GM21360 (cell line): ENCODE measurements around the gene ASPSCR1.

Source experiments
- ATAC-seq: cut with Tn5 transposase; IDR thresholded peaks from one replicate; pipeline ENCODE4 v1.9.1; 2021; ENCODE audit warnings: mild to moderate bottlenecking, moderate library complexity; ENCODE audit not compliant: unreplicated experiment

ASPSCR1 gene

DNA sequence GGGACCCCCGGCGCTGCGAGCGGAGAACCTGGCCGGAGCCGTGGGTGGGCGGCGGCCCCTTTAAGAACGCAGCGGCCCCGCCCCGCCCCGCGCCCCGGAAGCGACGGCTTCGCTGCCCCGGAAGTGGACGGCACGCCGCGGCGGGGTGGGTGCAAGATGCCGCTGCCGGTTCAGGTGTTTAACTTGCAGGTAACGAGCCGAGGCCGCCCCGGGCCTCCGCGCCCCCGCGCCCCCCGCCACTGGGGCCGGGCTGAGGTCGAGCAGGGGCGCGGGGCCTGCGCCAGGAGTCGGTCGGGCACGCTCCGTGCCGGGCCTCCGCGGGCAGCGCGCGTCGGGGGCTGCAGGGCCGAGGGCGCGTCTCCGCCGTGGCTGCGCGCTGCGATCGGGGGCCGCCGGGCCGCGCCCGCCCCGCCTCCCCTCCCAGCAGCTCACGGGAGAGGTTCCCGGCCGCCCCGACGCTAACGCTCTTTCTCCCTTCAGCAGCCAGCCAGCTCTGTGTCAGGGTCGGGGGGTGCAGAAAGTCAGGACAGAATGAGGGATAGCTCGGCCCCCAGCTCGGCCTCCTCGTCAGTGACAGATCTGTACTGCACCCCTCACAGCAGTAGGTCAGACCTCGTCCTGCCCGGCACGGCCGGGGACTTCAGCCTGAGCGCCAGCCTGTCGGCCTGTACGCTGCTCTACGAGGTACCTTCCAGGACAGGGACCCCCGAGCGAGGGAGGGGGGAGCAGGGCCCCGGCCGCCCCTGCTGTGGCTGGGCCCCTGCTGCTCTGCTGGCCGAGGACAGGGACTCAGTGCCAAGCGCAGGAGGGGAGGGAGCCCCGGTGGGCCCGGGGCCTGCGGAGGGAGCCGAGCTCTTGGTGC is 74.6 kb downstream of the ASPSCR1 start, which contains the start of the genes GPS1 and RFNG:
TSS of gene GPS1 (plus strand) at position 123 of the 862 bp plus-strand sequence. CDS start at position 157, 34 bp downstream.
TSS of gene RFNG (minus strand) at position 36 of the 862 bp plus-strand sequence. CDS start 45 bp downstream, outside the sequence.
- no peak for ATAC-seq

- ATAC-seq, result no peak
Measured at GRCh38 chr17:82052638-82053059, 75.2 kb downstream of the ASPSCR1 start.

GRCh38 chr17:82053130-82053529 is 75.7 kb downstream of the ASPSCR1 start:
- no peak for ATAC-seq

DNA sequence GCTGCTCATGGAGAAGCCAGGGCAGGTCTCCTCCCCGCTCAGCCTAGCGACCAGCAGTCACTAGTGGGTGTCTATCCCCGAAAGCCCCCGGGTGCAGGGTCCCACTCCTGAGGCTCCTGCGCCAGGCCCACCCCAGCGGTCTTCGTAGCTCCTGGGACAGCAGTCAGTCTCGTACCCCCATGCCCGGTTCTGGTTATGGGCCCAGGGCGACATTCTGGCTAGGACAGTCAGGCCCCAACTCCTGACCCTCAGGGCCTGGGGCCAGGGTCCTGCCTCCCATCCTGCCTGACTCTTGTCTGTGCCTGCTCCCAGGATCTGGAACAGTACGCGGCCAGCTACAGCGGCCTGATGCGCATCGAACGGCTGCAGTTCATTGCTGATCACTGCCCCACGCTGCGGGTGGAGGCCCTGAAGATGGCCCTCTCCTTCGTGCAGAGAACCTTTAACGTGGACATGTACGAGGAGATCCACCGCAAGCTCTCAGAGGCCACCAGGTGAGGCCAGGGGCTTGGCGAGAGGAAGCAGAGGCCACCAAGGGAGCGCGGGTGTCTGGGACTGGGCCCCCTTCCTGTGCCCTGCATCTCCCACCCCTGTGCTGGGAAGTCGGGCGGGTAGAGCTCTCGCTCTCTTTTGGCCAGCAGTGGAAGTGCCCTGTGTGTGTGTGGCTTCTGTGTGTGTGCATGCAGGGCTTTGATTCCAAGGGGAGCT is 76.3 kb downstream of the ASPSCR1 start:
- ATAC-seq, result no peak

DNA sequence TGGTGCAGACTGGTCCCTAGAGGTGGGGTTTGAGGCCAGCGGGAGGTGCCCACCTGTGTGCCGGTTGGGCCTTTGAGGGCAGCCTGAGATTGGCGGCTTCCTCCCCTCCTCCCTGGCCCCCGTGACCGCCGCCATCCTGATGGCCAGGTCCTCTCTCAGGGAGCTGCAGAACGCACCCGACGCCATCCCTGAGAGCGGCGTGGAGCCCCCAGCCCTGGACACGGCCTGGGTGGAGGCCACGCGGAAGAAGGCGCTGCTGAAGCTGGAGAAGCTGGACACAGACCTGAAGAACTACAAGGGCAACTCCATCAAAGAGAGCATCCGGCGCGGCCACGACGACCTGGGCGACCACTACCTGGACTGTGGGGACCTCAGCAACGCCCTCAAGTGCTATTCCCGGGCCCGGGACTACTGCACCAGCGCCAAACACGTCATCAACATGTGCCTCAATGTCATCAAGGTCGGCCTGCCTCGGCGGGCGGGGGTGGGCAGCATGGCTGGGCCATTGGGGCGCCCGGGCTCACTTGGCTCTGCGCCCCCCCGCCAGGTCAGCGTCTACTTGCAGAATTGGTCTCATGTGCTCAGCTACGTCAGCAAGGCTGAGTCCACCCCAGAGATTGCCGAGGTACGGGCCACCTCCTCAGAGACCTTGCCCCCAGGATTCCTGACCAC is 77.1 kb downstream of the ASPSCR1 start:
- no peak for ATAC-seq

DNA sequence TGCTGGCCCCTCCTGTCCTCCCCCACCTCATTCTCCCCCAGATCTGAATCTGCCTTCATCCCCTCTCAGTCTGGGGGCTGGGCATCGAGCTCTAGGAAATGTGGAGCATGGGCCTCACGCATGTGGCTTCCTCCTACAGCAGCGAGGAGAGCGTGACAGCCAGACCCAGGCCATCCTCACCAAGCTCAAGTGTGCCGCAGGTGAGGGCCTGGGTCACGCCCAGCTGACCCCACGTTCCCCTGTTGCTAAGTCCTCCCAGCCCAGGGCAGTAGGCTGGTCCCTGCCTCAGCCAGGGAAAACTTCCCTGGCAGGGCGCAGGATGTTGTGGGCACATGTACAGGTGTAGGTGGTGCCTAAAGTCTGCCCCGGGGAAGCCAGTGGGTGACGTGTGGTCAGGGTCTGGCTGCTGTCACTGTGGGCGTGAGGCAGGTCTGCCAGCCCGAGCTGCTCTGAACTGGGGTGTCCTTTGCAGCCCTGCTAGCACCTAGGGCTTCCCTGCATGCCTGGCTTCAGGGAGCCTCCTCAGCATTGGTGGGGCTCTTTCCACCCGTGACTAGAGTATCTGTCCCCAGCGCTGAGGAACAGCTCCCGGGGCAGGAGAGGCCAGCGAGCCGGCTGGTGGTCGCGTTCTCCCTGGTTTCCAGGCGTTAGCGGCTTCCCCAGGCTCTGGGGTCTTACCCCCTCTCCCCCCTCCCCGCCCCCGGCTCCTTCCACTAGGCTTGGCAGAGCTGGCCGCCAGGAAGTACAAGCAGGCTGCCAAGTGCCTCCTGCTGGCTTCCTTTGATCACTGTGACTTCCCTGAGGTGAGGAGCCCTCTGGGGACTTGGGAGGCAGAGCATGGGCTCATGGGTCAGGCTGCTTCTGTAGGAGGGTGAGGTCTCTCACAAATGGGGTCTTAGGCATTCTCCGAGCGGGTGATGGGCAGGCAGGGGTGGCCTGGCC is 77.9 kb downstream of the ASPSCR1 start:
- ATAC-seq, result no peak

GRCh38 chr17:82055965-82056728 is 78.7 kb downstream of the ASPSCR1 start:
- no peak for ATAC-seq

DNA sequence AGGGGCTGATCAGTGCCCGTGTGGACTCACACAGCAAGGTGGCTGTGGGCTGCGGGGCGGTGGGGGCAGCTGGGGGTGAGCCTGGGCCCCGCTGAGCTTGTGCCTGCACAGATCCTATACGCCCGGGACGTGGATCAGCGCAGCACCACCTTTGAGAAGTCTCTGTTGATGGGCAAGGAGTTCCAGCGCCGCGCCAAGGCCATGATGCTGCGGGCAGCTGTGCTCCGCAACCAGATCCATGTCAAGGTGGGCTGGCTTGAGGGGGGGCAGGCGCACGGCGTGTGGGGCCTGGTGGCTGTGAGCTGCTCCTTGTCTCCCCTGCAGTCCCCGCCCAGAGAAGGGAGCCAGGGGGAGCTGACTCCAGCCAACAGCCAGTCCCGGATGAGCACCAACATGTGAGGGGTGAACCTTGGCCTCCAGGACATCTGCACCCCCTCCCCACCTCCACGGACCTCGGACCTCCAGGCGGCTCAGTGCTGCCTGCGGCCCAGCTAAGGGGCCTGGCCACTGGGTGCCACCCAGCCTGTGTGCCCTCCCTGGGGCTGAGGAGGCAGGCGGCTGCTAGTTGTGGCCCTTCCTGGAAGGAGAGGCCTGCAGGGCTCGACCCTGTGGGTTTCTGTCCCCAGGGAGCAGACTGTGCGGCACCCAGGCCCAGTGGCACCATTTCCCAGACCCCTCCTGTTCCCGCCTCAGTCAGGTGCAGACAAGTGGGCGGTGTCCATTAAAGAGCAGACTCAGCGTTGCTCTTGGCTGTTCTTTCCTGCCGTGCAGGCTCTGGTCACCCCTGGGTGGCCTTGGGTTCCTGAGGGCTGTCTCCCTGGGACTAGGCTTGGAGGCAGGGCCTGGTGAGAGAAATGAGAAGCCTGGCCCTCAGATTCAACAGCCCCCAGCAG is 79.5 kb downstream of the ASPSCR1 start:
- no peak for ATAC-seq

- ATAC-seq, result no peak
Measured at GRCh38 chr17:82058230-82058854, 80.9 kb downstream of the ASPSCR1 start.

- no peak for ATAC-seq
Measured at GRCh38 chr17:82058855-82059249, 81.4 kb downstream of the ASPSCR1 start.

- ATAC-seq, result no peak
Measured at GRCh38 chr17:82059272-82060000, 82.0 kb downstream of the ASPSCR1 start.

DNA sequence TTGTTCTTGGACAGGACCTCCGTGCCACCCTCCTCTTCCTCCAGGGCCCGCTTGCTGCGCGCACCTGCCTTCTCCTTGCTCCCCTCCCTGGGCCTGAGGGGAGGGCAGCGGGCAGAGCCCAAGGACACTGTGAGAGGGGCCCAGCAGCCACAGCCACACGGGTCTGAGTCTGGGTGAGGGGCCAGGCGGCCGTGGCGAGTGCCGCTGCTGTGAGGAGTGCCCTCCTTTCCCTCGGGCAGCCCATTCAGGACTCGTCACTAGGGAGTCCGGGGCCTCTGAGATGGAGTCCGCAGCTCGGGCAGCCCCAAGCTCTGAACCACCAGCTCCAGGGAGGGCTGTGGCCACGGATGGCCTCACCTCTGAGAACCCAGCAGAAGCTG is 82.6 kb downstream of the ASPSCR1 start:
- no peak for ATAC-seq

DNA sequence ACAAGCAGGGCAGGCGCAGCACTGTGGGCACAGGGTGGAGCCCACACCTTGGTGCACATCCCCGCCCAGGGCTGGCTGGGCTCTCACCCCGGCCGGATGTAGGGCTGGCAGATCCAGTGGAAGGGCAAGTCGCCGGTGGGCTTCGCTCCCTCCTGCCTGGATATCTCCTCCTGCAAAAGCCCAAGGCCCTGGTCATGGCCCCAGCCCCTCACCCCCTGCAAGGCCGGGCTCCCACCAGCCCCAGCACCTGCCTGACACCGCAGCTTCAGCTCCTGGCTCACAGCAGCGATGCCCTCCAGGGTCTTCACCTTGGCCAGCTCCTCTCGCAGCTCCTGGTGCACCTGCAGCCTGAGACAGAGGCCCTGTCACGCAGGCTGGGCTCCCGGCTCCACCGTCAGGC is 83.2 kb downstream of the ASPSCR1 start:
- ATAC-seq, result no peak

GRCh38 chr17:82061047-82061925 is 83.9 kb downstream of the ASPSCR1 start:
- no peak for ATAC-seq

DNA sequence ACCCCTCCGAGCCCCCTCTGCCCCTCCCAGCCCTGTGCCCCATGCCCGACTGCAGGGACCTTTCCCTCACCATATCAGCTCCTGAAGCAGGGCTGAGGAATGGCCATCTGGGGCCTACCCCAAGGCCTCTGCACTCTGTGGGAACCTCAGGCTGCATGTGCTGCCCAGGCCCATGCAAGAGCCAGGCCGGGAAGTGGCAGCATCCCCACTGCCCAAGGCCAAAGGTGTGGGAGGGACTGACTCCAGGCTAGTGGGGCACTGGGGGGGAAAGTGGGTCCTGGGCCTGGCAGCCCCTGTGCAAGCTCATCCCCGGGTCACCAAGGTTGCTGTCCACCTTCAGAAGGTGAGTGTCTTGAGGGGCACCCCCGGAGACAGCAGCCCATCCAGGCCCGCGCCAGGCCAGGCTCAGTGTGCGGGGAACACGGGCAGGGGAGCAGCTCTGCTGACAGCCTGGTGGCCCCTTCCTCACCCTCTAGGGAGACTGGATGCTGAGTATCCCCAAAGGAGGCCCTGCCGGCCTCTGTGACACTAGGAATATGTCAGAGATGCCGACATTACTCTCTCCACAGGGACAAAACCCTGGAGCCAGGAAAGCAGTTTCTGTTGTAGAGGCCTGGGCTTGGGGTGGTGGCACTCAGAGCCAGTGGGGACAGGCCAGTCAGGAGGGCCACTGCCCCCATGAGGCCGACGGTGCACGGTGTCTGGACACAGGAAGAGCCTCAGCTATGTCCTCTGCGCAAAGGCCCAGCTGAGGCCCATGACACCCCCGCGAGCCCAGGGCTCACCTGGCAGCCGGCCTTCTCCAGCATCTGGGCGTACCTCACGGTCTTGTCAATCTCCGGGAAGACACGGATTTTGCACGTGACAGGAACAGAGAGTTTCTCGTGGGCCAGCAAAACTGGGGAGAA is 84.9 kb downstream of the ASPSCR1 start:
- no peak for ATAC-seq
